ENCODE measurements around the gene NYNRIN.

NYNRIN gene

GRCh38 chr14:24378981-24379906 lies 19.6 kb upstream of the NYNRIN start:
- no peak for TF ChIP-seq CTCF (IDR thresholded peaks at IDR 0.05; ENCODE audit: low read depth, low read length)

GRCh38 chr14:24379907-24380730 lies 18.7 kb upstream of the NYNRIN start:
- no peak for TF ChIP-seq CTCF (IDR thresholded peaks at IDR 0.05; ENCODE audit: low read depth, low read length)
- no peak overlapping the region for H3K4me3 ChIP-seq (ENCODE audit: low read depth, low read length)

More at GRCh38 chr14:24378981-24379906, 19.6 kb upstream of the NYNRIN start:
- H3K4me3 ChIP-seq (ENCODE audit: low read depth, low read length) = no peak overlapping the region

- no peak overlapping the region for H3K4me3 ChIP-seq (ENCODE audit: low read depth, low read length)
- no peak for TF ChIP-seq CTCF (IDR thresholded peaks at IDR 0.05; ENCODE audit: low read depth, low read length)
Observed at GRCh38 chr14:24381363-24382063, 17.3 kb upstream of the NYNRIN start.

- no peak overlapping the region for H3K4me3 ChIP-seq (ENCODE audit: low read depth, low read length)
- no peak for TF ChIP-seq CTCF (IDR thresholded peaks at IDR 0.05; ENCODE audit: low read depth, low read length)
Observed at GRCh38 chr14:24382064-24382371, 16.8 kb upstream of the NYNRIN start.

- TF ChIP-seq CTCF (IDR thresholded peaks at IDR 0.05; ENCODE audit: low read depth, low read length) = no peak
- H3K4me3 ChIP-seq (ENCODE audit: low read depth, low read length) = no peak overlapping the region
Observed at GRCh38 chr14:24384169-24384568, 14.6 kb upstream of the NYNRIN start.

- no peak for TF ChIP-seq CTCF (IDR thresholded peaks at IDR 0.05; ENCODE audit: low read depth, low read length)
- H3K4me3 ChIP-seq (ENCODE audit: low read depth, low read length) = no peak overlapping the region
Observed at GRCh38 chr14:24385524-24385923, 13.3 kb upstream of the NYNRIN start.
